HG02571 (cell line): ENCODE data around the gene HDGFL3.

Source experiments
- ATAC-seq: cut with Tn5 transposase; IDR thresholded peaks from one replicate; pipeline ENCODE4 v1.9.1; 2021; ENCODE audit warnings: mild to moderate bottlenecking, moderate library complexity; ENCODE audit not compliant: unreplicated experiment

Gene HDGFL3

GRCh38 chr15:83132861-83133523, 74.6 kb downstream of the HDGFL3 start:
- no peak for ATAC-seq

- ATAC-seq = no peak
Measured at GRCh38 chr15:83129791-83130190, 77.8 kb downstream of the HDGFL3 start.

- ATAC-seq = no peak
Measured at GRCh38 chr15:83127547-83128150, 80.0 kb downstream of the HDGFL3 start.

GRCh38 chr15:83123529-83123928, 84.1 kb downstream of the HDGFL3 start:
- ATAC-seq = no peak

- no peak for ATAC-seq
Measured at GRCh38 chr15:83119968-83120581, 87.5 kb downstream of the HDGFL3 start.

- ATAC-seq = no peak
Measured at GRCh38 chr15:83118968-83119367, 88.7 kb downstream of the HDGFL3 start.

GRCh38 chr15:83118291-83118827, 89.3 kb downstream of the HDGFL3 start:
- ATAC-seq = no peak

GRCh38 chr15:83115831-83116565, 91.6 kb downstream of the HDGFL3 start:
- peak; percentile 47 for ATAC-seq

- ATAC-seq = no peak
Measured at GRCh38 chr15:83115410-83115809, 92.2 kb downstream of the HDGFL3 start.

GRCh38 chr15:83114856-83115255, 92.8 kb downstream of the HDGFL3 start:
- no peak for ATAC-seq

- ATAC-seq = no peak
Measured at GRCh38 chr15:83113881-83114674, 93.5 kb downstream of the HDGFL3 start.

GRCh38 chr15:83112956-83113299, 94.7 kb downstream of the HDGFL3 start:
- ATAC-seq = no peak

- no peak for ATAC-seq
Measured at GRCh38 chr15:83112233-83112955, 95.2 kb downstream of the HDGFL3 start.

- no peak for ATAC-seq
Measured at GRCh38 chr15:83111149-83111548, 96.5 kb downstream of the HDGFL3 start.

GRCh38 chr15:83110381-83110780, 97.2 kb downstream of the HDGFL3 start:
- ATAC-seq = no peak

GRCh38 chr15:83109532-83109931, 98.1 kb downstream of the HDGFL3 start:
- no peak for ATAC-seq

GRCh38 chr15:83108266-83109219, 99.1 kb downstream of the HDGFL3 start:
- peak; percentile 47 for ATAC-seq

- no peak for ATAC-seq
Measured at GRCh38 chr15:83107841-83108181, 99.8 kb downstream of the HDGFL3 start.
